Sigmoid colon (tissue), 7 donors: ENCODE data around the gene NACC1. TPM values are rescaled to one million over a fixed set of nuclear protein-coding genes. Genes with fewer than 3 reads are reported as not detected.
"Not testable (repeated sequence)": the region's sequence is repeated elsewhere in the genome, so short reads cannot be mapped to it uniquely, and the experiment has no call there.

Source experiments
- DNase-seq: peaks from one replicate; pipeline ENCODE4 v3.0.0-alpha.2; 2019
- H3K27ac ChIP-seq, 4 donors: fragments of 200-600 bp; sonication (generic); one replicate each; pipeline ENCODE4 v1.5.1; 2016 to 2019; ENCODE audit warnings: mild to moderate bottlenecking in 1 of 4
- H3K27me3 ChIP-seq, 3 donors: fragments of 200-600 bp; sonication (generic); one replicate each; pipeline ENCODE4 v1.5.1; 2019; ENCODE audit warnings: mild to moderate bottlenecking in 1 of 3
- H3K36me3 ChIP-seq, 4 donors: fragments of 200-600 bp; sonication (generic); one replicate each; pipeline ENCODE4 v1.5.1; 2016 to 2019
- H3K4me1 ChIP-seq, 4 donors: fragments of 200-600 bp; sonication (generic); one replicate each; pipeline ENCODE4 v1.5.1; 2017 to 2019
- H3K4me3 ChIP-seq, 4 donors: fragments of 200-600 bp; sonication (generic); one replicate each; pipeline ENCODE4 v1.5.1; 2017 to 2019; ENCODE audit warnings: mild to moderate bottlenecking in 2 of 4, moderate library complexity in 1 of 4
- H3K9me3 ChIP-seq, 4 donors: fragments of 200-600 bp in 3 of 4; sonication (generic) in 3 of 4; one replicate each; pipeline versions ENCODE4 v1.5.1 to v1.6.1; 2013 to 2019
- CTCF ChIP-seq, 4 experiments: fragments of 450-650 bp in 3 of 4; fragments of 200-600 bp in 1 of 4; IDR thresholded peaks; one replicate each; pipeline ENCODE4 v1.5.1; 2016 to 2019; ENCODE audit warnings: antibody characterized with exemption in 4 of 4, mild to moderate bottlenecking in 3 of 4, moderate library complexity in 2 of 4
- EP300 ChIP-seq, 4 donors: sonication (generic); formaldehyde crosslinking; IDR thresholded peaks; one replicate each; pipeline ENCODE4 v1.6.1; 2017; ENCODE audit warnings: antibody characterized with exemption in 4 of 4
- POLR2A ChIP-seq, 2 donors: fragments of 450-650 bp; IDR thresholded peaks; one replicate each; pipeline ENCODE4 v1.6.1; 2016; ENCODE audit warnings: antibody characterized with exemption in 2 of 2, mild to moderate bottlenecking in 2 of 2, moderate library complexity in 2 of 2
- POLR2AphosphoS5 ChIP-seq, 4 donors: sonication (generic); formaldehyde crosslinking; IDR thresholded peaks; one replicate each; pipeline ENCODE4 v1.6.1; 2017; ENCODE audit warnings: antibody characterized with exemption in 4 of 4
- WGBS, 2 donors: extraction: QIAGEN DNeasy Blood & Tissue Kit; methylation state at CpG; one replicate each; pipeline ENCODE4 v1.1.7; 2013; 5-methylcytosine and 5-hydroxymethylcytosine counted together
- intact Hi-C: fragments of 100-400 bp; cut with DNase I; formaldehyde crosslinking; loops from one replicate; pipeline ENCODE4 v1.15.1; 2023
- polyA plus RNA-seq, 3 donors: library from polyadenylated mRNA; stranded (reverse); fragments of 200-250 nt; gene quantifications; one replicate each; pipeline ENCODE4 v1.2.3, GENCODE V29; 2013
- total RNA-seq, 4 donors: library from RNA; depleted of rRNA; stranded (reverse); fragments of >200 nt; gene quantifications; one replicate each; pipeline ENCODE4 v1.1.0, GENCODE V29; 2016
- donor health status: healthy with polysubstance abuse.
- donor health status: Bipolar disorder and iron deficiency.
- donor health status: healthy.

The NACC1 gene
- total and polyA plus RNA-seq, 7 donors: 8.1 to 67.2 (median 18.8) TPM

- 54 to 78% methylated on average over 16 of the region's 16 CpGs for WGBS, 2 donors
- no peaks in the 10 kb centered on the region for H3K9me3 ChIP-seq
- DNase-seq: no peak
- peaks cover 0 to 19% (median 14%) of the 10 kb centered on the region in 4 donors for H3K4me1 ChIP-seq
- H3K27ac ChIP-seq: no peak overlapping the region
- H3K27me3 ChIP-seq: no peaks in the 10 kb centered on the region
- intact Hi-C loops: no loop called here
- H3K36me3 ChIP-seq: peaks cover 7 to 35% (median 14%) of the 10 kb centered on the region in 4 donors
- no peak overlapping the region for H3K4me3 ChIP-seq
- TF ChIP-seq POLR2A (IDR thresholded peaks at IDR 0.05) (no peak), CTCF (IDR thresholded peaks at IDR 0.05) (no peak), POLR2AphosphoS5 (IDR thresholded peaks at IDR 0.05) (no peak), EP300 (IDR thresholded peaks at IDR 0.05) (no peak)
Observed at GRCh38 chr19:13146763-13147563, 28.9 kb downstream of the NACC1 start.

GRCh38 chr19:13149173-13149627, 31.1 kb downstream of the NACC1 start:
- Histone ChIP-seq H3K27ac (peak overlapping the region; percentile 92 to 100 (median 100)), H3K4me1 (peaks cover 6 to 22% (median 14%) of the 10 kb centered on the region in 4 donors), H3K4me3 (peak overlapping the region; percentile 64 to 96 (median 92)), H3K36me3 (peaks cover 6 to 19% (median 10%) of the 10 kb centered on the region in 4 donors)
- intact Hi-C loops: loop anchor here (2.0 kb wide), 1 partner anchor 114 kb away; no protein-coding TSS in a partner anchor
- not testable (repeated sequence) for DNase-seq, H3K9me3 ChIP-seq, H3K27me3 ChIP-seq
- 13 to 51% methylated on average over 17 of the region's 17 CpGs for WGBS, 2 donors

- H3K4me1 ChIP-seq: peaks cover 6 to 24% (median 16%) of the 10 kb centered on the region in 4 donors
- intact Hi-C loops: loop anchor here (2.0 to 10.0 kb wide), 5 partner anchors 32 to 357 kb away; partner anchors contain the start of genes JUNB, LYL1, NACC1 and NFIX
Observed at GRCh38 chr19:13149628-13150186, 31.6 kb downstream of the NACC1 start.

GRCh38 chr19:13150187-13150930, 32.3 kb downstream of the NACC1 start, which contains the start of the genes IER2 and STX10:
Gene IER2 (plus strand): TSS chr19:13150411. CDS start chr19:13153187, 2,776 bp downstream.
Gene STX10 (minus strand): TSS chr19:13150375. CDS start chr19:13150173, 202 bp downstream.
- Histone ChIP-seq H3K36me3 (peaks cover 0 to 7% (median 2%) of the 10 kb centered on the region in 4 donors), H3K9me3 (no peaks in the 10 kb centered on the region), H3K27ac (peak within 1 kb of the TSS; percentile 92 to 100 (median 100)), H3K4me3 (peak within 1 kb of the TSS; percentile 64 to 96 (median 92)), H3K4me1 (peaks cover 6 to 30% (median 22%) of the 10 kb centered on the region in 4 donors), H3K27me3 (no peaks in the 10 kb centered on the region)
- peak in 1 of 4 donors; percentile 52 for TF ChIP-seq EP300 (IDR thresholded peaks at IDR 0.05)
- TF ChIP-seq CTCF (IDR thresholded peaks at IDR 0.05): peak in 3 of 4 experiments; percentile 42 to 58 (median 43)
- TF ChIP-seq POLR2AphosphoS5 (IDR thresholded peaks at IDR 0.05): peak; percentile 95 to 97 (median 96)
- TF ChIP-seq POLR2A (IDR thresholded peaks at IDR 0.05): peak; percentile 84 to 92
- WGBS, 2 donors: 0 to 1% methylated on average over 51 of the region's 51 CpGs
- intact Hi-C loops: loop anchor here (5.0 to 10.0 kb wide), 4 partner anchors 33 to 358 kb away; partner anchors contain the start of genes JUNB, LYL1, NACC1 and NFIX
- DNase-seq: peak; percentile 99

More at GRCh38 chr19:13149628-13150186, 31.6 kb downstream of the NACC1 start:
- H3K36me3 ChIP-seq: peaks cover 1 to 14% (median 6%) of the 10 kb centered on the region in 4 donors
- peak overlapping the region; percentile 92 to 100 (median 100) for H3K27ac ChIP-seq
- H3K4me3 ChIP-seq: peak overlapping the region; percentile 64 to 96 (median 92)
- TF ChIP-seq EP300 (IDR thresholded peaks at IDR 0.05) (peak in 1 of 4 donors; percentile 2), CTCF (IDR thresholded peaks at IDR 0.05) (no peak), POLR2A (IDR thresholded peaks at IDR 0.05) (no peak), POLR2AphosphoS5 (IDR thresholded peaks at IDR 0.05) (no peak)
- 1% methylated on average over 46 of the region's 46 CpGs for WGBS, 2 donors
- no peaks in the 10 kb centered on the region for H3K9me3 ChIP-seq
- H3K27me3 ChIP-seq: no peaks in the 10 kb centered on the region
- DNase-seq: peak; percentile 84
